Ovary (tissue), 3 donors: ENCODE results near the gene NPPC.

ENCODE experiments used
- CTCF ChIP-seq, 3 donors: fragments of 450-650 bp in 2 of 3; fragments of 200-600 bp in 1 of 3; IDR thresholded peaks; one replicate each; pipeline versions ENCODE4 v1.5.1 to v1.8.0; 2016 to 2022; ENCODE audit warnings: antibody characterized with exemption in 3 of 3, mild to moderate bottlenecking in 1 of 3
- POLR2A ChIP-seq: fragments of 450-650 bp; IDR thresholded peaks from one replicate; pipeline ENCODE4 v1.6.1; 2017; ENCODE audit warnings: antibody characterized with exemption, mild to moderate bottlenecking, moderate library complexity
- donor health status: DM: no; HTN: no; CAD: no.

- peak in 1 of 3 donors; percentile 17 for TF ChIP-seq CTCF (IDR thresholded peaks at IDR 0.05)
- peak; percentile 52 for TF ChIP-seq POLR2A
These were observed 35.4 kb upstream of the NPPC start, which contains the start of gene DIS3L2 for GRCh38 chr2:231961349-231962166.
